T47D (cell line): ENCODE results near the gene GALT.
A peak's percentile ranks its signal among the peaks of the same experiment; 100 is the strongest.

Experiments used
- DNase-seq, 2 experiments: peaks; one replicate each; pipeline versions ENCODE4 v3.0.0 to v3.0.0-alpha.2; 2011 to 2012; ENCODE audit warnings: low read depth in 1 of 2, low spot score in 1 of 2
- JUND ChIP-seq: IDR thresholded peaks from 2 replicates; pipeline ENCODE4 v1.6.1; 2012; ENCODE audit warnings: low read depth
- in situ Hi-C: cut with HindIII; loops from 2 replicates; pipeline ENCODE4 v1.10.0; 2016; ENCODE audit warnings: low sequenced_read_pairs, low pct_unique_long_range_greater_than_20kb

The GALT gene

GRCh38 chr9:34612788-34613390, 33.6 kb upstream of the GALT start:
- in situ Hi-C loops, result no loop called here
- DNase-seq, result peak; percentile 47 to 83
- no peak for TF ChIP-seq JUND

GRCh38 chr9:34615132-34615531, 31.3 kb upstream of the GALT start:
- DNase-seq, result no peak
- no peak for TF ChIP-seq JUND
- in situ Hi-C loops, result no loop called here

- no peak for TF ChIP-seq JUND
- in situ Hi-C loops, result no loop called here
- peak; percentile 82 to 92 for DNase-seq
Observed at GRCh38 chr9:34620061-34620994, 26.1 kb upstream of the GALT start, which contains the start of gene DCTN3. Gene DCTN3 (minus strand): TSS chr9:34620495. CDS start chr9:34620464, 31 bp downstream.

- DNase-seq, result no peak
- in situ Hi-C loops, result no loop called here
- no peak for TF ChIP-seq JUND
Observed at GRCh38 chr9:34623374-34624235, 22.9 kb upstream of the GALT start.

GRCh38 chr9:34624475-34625185, 21.8 kb upstream of the GALT start:
- in situ Hi-C loops, result no loop called here
- DNase-seq, result no peak
- no peak for TF ChIP-seq JUND

GRCh38 chr9:34625186-34625486, 21.3 kb upstream of the GALT start:
- in situ Hi-C loops, result no loop called here
- no peak for DNase-seq
- TF ChIP-seq JUND, result no peak

- no peak for TF ChIP-seq JUND
- DNase-seq, result no peak
- in situ Hi-C loops, result no loop called here
Observed at GRCh38 chr9:34627716-34628655, 18.5 kb upstream of the GALT start.

- in situ Hi-C loops, result no loop called here
- peak; percentile 57 to 58 for DNase-seq
- no peak for TF ChIP-seq JUND
Observed at GRCh38 chr9:34628656-34629490, 17.6 kb upstream of the GALT start, which contains the start of gene ARID3C. Gene ARID3C (minus strand): TSS chr9:34629066. CDS start chr9:34628014, 1,052 bp downstream.

GRCh38 chr9:34629491-34629808, 17.0 kb upstream of the GALT start:
- no peak for TF ChIP-seq JUND
- in situ Hi-C loops, result no loop called here
- no peak for DNase-seq

- no peak for TF ChIP-seq JUND
- in situ Hi-C loops, result no loop called here
- peak in 1 of 2 experiments; percentile 28 for DNase-seq
Observed at GRCh38 chr9:34630402-34631154, 15.9 kb upstream of the GALT start.
